Measurements from ENCODE around the gene ATP6V1B1. TPM values are rescaled to one million over a fixed set of nuclear protein-coding genes. Genes with fewer than 3 reads are reported as not detected.

Gene ATP6V1B1
- total and polyA plus RNA-seq, 2 of the 13 experiments (the other 11 are each of a cell fraction or from before 2014, with no cell fraction given), result 0.58 to 1.6 TPM

GRCh38 chr2:70937866-70938585, 2.3 kb downstream of the ATP6V1B1 start (continued):
- TF ChIP-seq SNAPC4 (CRISPR knock-in tag; IDR thresholded peaks at IDR 0.05), result no peak
- no peak for TF ChIP-seq ZNF512 (CRISPR knock-in tag; IDR thresholded peaks at IDR 0.05)
- no peak for TF ChIP-seq GTF2F1 (IDR thresholded peaks at IDR 0.05; ENCODE audit: low read length)
- no peak for TF ChIP-seq TSC22D2 (CRISPR knock-in tag; IDR thresholded peaks at IDR 0.05; ENCODE audit: borderline replicate concordance)
- TF ChIP-seq, protein P1, sequence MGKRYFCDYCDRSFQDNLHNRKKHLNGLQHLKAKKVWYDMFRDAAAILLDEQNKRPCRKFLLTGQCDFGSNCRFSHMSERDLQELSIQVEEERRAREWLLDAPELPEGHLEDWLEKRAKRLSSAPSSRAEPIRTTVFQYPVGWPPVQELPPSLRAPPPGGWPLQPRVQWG (CRISPR knock-in tag; IDR thresholded peaks at IDR 0.05; ENCODE audit: borderline replicate concordance, low read depth), result no peak
- peak; percentile 89 for TF ChIP-seq ZNF644 (CRISPR knock-in tag; IDR thresholded peaks at IDR 0.05; ENCODE audit: low read depth)
- no peak for TF ChIP-seq REXO4 (CRISPR knock-in tag; IDR thresholded peaks at IDR 0.05; ENCODE audit: borderline replicate concordance)
- TF ChIP-seq ZNF737 (CRISPR knock-in tag; IDR thresholded peaks at IDR 0.05; ENCODE audit: borderline replicate concordance), result no peak
- TF ChIP-seq POLR2A (IDR thresholded peaks at IDR 0.05; ENCODE audit: insufficient read depth in 1 of 2, low read depth in 2 of 2, low read length in 2 of 2), result no peak
- no peak for TF ChIP-seq ZNF350 (CRISPR knock-in tag; IDR thresholded peaks at IDR 0.05; ENCODE audit: borderline replicate concordance, low read depth)
- no peak for TF ChIP-seq ONECUT2 (CRISPR knock-in tag; IDR thresholded peaks at IDR 0.05)
- no peak for TF ChIP-seq U2AF1 (optimal IDR thresholded peaks at IDR 0.05; ENCODE audit: low read depth, low read length)
- TF ChIP-seq KMT2B (CRISPR knock-in tag; IDR thresholded peaks at IDR 0.05), result no peak
- peak; percentile 17; the same call in 1 of the 2 replicates for TF ChIP-seq ZNF607 (CRISPR knock-in tag; IDR thresholded peaks at IDR 0.05; ENCODE audit: borderline replicate concordance)
- no peak for TF ChIP-seq ZNF101 (CRISPR knock-in tag; IDR thresholded peaks at IDR 0.05; ENCODE audit: borderline replicate concordance, low read depth)
- TF ChIP-seq SMAD3 (CRISPR knock-in tag; IDR thresholded peaks at IDR 0.05), result no peak
- TF ChIP-seq ZNF160 (CRISPR knock-in tag; IDR thresholded peaks at IDR 0.05), result 0 out of 2 replicates have a peak, but pooled peaks have one; percentile 37
- no peak for TF ChIP-seq HOXA5 (CRISPR knock-in tag; IDR thresholded peaks at IDR 0.05)
- no peak for TF ChIP-seq SCMH1 (CRISPR knock-in tag; IDR thresholded peaks at IDR 0.05; ENCODE audit: borderline replicate concordance)
- no peak for TF ChIP-seq THYN1 (CRISPR knock-in tag; IDR thresholded peaks at IDR 0.05; ENCODE audit: borderline replicate concordance, low read depth)
- TF ChIP-seq, protein P2, sequence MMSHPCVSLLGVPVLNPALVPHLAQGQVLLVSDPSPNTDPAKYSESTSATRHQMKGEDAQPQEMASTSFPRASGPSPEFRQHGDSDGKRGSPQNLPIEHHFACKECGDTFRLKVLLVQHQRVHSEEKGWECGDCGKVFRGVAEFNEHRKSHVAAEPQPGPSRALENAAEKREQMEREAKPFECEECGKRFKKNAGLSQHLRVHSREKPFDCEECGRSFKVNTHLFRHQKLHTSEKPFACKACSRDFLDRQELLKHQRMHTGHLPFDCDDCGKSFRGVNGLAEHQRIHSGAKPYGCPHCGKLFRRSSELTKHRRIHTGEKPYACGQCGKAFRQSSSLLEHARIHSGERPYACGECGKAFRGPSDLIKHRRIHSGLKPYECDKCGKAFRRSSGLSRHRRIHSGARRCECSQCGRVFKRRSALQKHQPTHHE (CRISPR knock-in tag; IDR thresholded peaks at IDR 0.05; ENCODE audit: borderline replicate concordance), result no peak
- no peak; the same call in 1 of the 2 replicates for TF ChIP-seq MYC (CRISPR knock-in tag; IDR thresholded peaks at IDR 0.05; ENCODE audit: borderline replicate concordance)

Data from HepG2 (cell line).